Ovary (tissue), 9 donors: Measurements from ENCODE around the gene CDKN2B-AS1. TPM values are rescaled to one million over a fixed set of nuclear protein-coding genes. Genes with fewer than 3 reads are reported as not detected.

ENCODE experiments used
- DNase-seq, 5 donors: peaks; one replicate each; pipeline ENCODE4 v3.0.0-alpha.2; 2019 to 2020
- H3K27ac ChIP-seq, 2 donors: fragments of 200-600 bp; one replicate each; pipeline versions ENCODE4 v1.5.1 to v1.8.0; 2019 to 2022
- H3K27me3 ChIP-seq: fragments of 200-600 bp; one replicate; pipeline ENCODE4 v1.8.0; 2022
- H3K36me3 ChIP-seq: fragments of 200-600 bp; sonication (generic); one replicate; pipeline ENCODE4 v1.5.1; 2019
- H3K4me1 ChIP-seq: one replicate; pipeline ENCODE4 v1.8.1; 2013; ENCODE audit warnings: mild to moderate bottlenecking, moderate library complexity; ENCODE audit not compliant: insufficient read depth
- H3K4me3 ChIP-seq: fragments of 200-600 bp; sonication (generic); one replicate; pipeline ENCODE4 v1.5.1; 2017
- H3K9me3 ChIP-seq, 2 donors: fragments of 200-600 bp in 1 of 2; sonication (generic) in 1 of 2; one replicate each; pipeline versions ENCODE4 v1.5.1 to v1.8.1; 2013 to 2019; ENCODE audit warnings: mild to moderate bottlenecking in 1 of 2, moderate library complexity in 1 of 2
- CTCF ChIP-seq, 3 donors: fragments of 450-650 bp in 2 of 3; fragments of 200-600 bp in 1 of 3; IDR thresholded peaks; one replicate each; pipeline versions ENCODE4 v1.5.1 to v1.8.0; 2016 to 2022; ENCODE audit warnings: antibody characterized with exemption in 3 of 3, mild to moderate bottlenecking in 1 of 3
- EP300 ChIP-seq: sonication (generic); formaldehyde crosslinking; IDR thresholded peaks from one replicate; pipeline ENCODE4 v1.6.1; 2017; ENCODE audit warnings: antibody characterized with exemption
- POLR2A ChIP-seq: fragments of 450-650 bp; IDR thresholded peaks from one replicate; pipeline ENCODE4 v1.6.1; 2017; ENCODE audit warnings: antibody characterized with exemption, mild to moderate bottlenecking, moderate library complexity
- WGBS, 3 donors: extraction: QIAGEN DNeasy Blood & Tissue Kit in 1 of 3; methylation state at CpG; one replicate each; pipeline versions ENCODE4 v1.1.5 to v1.1.7; 2013 to 2017; 5-methylcytosine and 5-hydroxymethylcytosine counted together
- intact Hi-C, 4 donors: fragments of 100-400 bp; cut with DNase I; formaldehyde crosslinking; loops; one replicate each; pipeline versions ENCODE4 v1.11.0 to v1.15.1; 2022 to 2023
- polyA plus RNA-seq, 2 donors: library from polyadenylated mRNA; stranded (reverse); fragments of 200-250 nt in 1 of 2; fragments of 350-450 nt in 1 of 2; fragmentation: Illumina TruSeq in 1 of 2; extraction: RNeasy Lipid Tissue Mini Kit (QIAGEN cat#74804) in 1 of 2; gene quantifications; one replicate each; pipeline ENCODE4 v1.2.3, GENCODE V29; 2013 to 2014
- total RNA-seq, 7 donors: library from RNA; depleted of rRNA in 2 of 7; stranded (reverse); fragments of >200 nt in 2 of 7; fragmentation: NEBNext Ultra II Directional in 3 of 7; extraction: Animal tissue kit (Norgen Biotek cat#: 25700) in 3 of 7; gene quantifications; one replicate each; pipeline versions ENCODE4 v1.1.0 to v1.2.4, GENCODE V29; 2016 to 2023
- donor health status: DM: no; HTN: no; CAD: no; lungs with moderate emphysema.
- donor health status: DM: no; HTN: no; CAD: no.
- donor health status: Bipolar disorder and iron deficiency.
- donor health status: DM: yes; HTN: yes; CAD: no.
- donor health status: DM: no; HTN: no; CAD: no.
- donor health status: DM: yes; HTN: yes; CAD: no.

CDKN2B-AS1 gene
- total and polyA plus RNA-seq, 9 donors = 0.06 to 2.1 (median 0.58) TPM; not detected in 1

DNA sequence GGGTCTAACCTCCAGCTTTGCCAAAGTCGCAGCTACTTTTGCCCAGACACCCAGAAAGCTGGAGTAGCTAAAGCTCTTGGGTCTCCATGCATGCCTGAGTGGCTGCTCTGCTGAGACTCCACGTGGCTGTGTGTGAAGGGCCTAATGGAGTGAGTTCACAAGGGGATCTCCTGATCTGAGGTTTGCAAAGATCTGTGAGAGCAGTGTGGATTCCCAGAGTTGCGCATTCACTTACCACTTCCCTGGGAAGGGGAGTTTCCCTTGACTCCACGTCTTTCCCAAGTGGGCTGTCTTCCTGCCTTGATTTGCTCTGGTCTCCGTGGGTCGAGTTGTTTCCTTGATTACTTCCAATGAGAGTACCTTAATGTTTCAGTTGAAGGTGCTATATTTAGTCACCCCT, 32.1 kb downstream of the CDKN2B-AS1 start:
- H3K4me1 ChIP-seq = no peaks in the 10 kb centered on the region
- 56 to 64% (median 61%) methylated on average over 6 of the region's 6 CpGs for WGBS, 3 donors
- H3K27ac ChIP-seq = no peak overlapping the region
- intact Hi-C loops = no loop called here
- H3K36me3 ChIP-seq = no peaks in the 10 kb centered on the region
- H3K4me3 ChIP-seq = no peak overlapping the region
- H3K9me3 ChIP-seq = no peaks in the 10 kb centered on the region
- no peaks in the 10 kb centered on the region for H3K27me3 ChIP-seq
- TF ChIP-seq CTCF (IDR thresholded peaks at IDR 0.05) (no peak), POLR2A (no peak), EP300 (no peak)
- DNase-seq = no peak

DNA sequence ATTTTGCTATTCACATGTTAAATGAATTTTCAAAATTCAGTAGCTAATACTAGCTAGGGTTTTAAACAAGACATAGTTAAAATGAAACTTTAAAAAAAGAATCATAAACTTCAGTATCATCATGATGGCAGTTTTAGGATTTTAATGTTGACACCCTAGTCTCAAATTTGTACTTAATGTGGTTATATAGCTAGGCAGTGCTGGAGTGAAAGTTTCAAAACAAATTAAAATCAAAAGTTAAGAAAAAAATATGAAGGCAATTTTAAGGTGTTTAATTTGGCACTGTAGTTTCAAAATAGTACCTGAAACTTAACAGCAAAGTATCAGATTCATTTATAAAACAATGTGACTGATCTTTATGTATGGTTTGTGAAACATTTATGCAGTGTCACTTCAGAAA, 33.8 kb downstream of the CDKN2B-AS1 start:
- Histone ChIP-seq H3K27ac (no peak overlapping the region), H3K36me3 (no peaks in the 10 kb centered on the region), H3K27me3 (no peaks in the 10 kb centered on the region), H3K9me3 (no peaks in the 10 kb centered on the region), H3K4me1 (no peaks in the 10 kb centered on the region), H3K4me3 (no peak overlapping the region)
- intact Hi-C loops = no loop called here
- DNase-seq = no peak
- TF ChIP-seq EP300 = no peak

GRCh38 chr9:22029231-22029630, 34.6 kb downstream of the CDKN2B-AS1 start:
- intact Hi-C loops = no loop called here

GRCh38 chr9:22030101-22030598, 35.6 kb downstream of the CDKN2B-AS1 start:
- Histone ChIP-seq H3K9me3 (no peaks in the 10 kb centered on the region), H3K36me3 (no peaks in the 10 kb centered on the region), H3K4me1 (no peaks in the 10 kb centered on the region), H3K27ac (no peak overlapping the region), H3K27me3 (no peaks in the 10 kb centered on the region), H3K4me3 (no peak overlapping the region)
- intact Hi-C loops = no loop called here
- no peak for DNase-seq
- TF ChIP-seq EP300 (no peak), CTCF (IDR thresholded peaks at IDR 0.05) (no peak), POLR2A (no peak)
- WGBS, 3 donors = 44 to 47% (median 46%) methylated on average over 1 of the region's 1 CpG

More at GRCh38 chr9:22029231-22029630, 34.6 kb downstream of the CDKN2B-AS1 start:
- H3K27me3 ChIP-seq = no peaks in the 10 kb centered on the region
- H3K27ac ChIP-seq = no peak overlapping the region
- H3K36me3 ChIP-seq = no peaks in the 10 kb centered on the region
- 54 to 61% (median 60%) methylated on average over 4 of the region's 4 CpGs for WGBS, 3 donors
- H3K4me3 ChIP-seq = no peak overlapping the region
- no peak for TF ChIP-seq EP300
- no peak for TF ChIP-seq POLR2A
- no peak for TF ChIP-seq CTCF (IDR thresholded peaks at IDR 0.05)
- no peak for DNase-seq
- H3K4me1 ChIP-seq = no peaks in the 10 kb centered on the region
- no peaks in the 10 kb centered on the region for H3K9me3 ChIP-seq

DNA sequence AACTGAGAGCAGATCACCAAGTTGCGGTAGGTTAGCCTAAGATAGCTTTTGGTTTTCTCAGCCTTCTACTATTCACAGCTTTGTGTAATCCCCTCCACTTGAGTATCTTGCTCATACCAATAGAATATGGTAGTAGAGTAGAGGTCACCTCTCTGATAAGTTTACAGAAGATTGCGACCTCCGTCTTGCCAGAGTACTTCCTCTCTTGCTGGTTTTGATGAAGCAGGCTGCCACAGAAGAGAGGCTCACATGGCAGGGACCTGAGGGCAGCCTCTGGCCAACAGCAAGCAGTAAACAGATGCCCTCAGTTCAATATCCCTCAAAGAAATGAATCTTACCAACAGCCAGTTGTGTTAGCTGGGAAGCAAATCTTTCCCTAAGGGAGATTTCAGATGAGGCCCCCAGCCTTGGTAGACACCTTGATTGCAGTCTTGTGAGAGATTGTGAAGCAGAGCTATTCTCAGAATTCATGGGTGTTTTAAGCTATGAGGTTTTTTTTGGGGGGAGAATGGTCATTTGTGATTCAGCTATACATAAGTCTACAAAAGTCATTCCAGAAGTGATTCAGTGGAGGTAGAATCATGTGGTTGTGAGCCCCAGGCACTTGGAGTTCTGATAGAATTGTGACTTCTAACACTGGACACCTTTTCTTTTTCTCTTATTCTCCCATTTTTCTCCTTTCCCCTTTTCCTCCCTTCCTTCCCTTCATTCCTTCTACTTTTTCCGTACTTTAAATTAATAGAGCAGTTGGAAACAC, 37.2 kb downstream of the CDKN2B-AS1 start:
- intact Hi-C loops = no loop called here

More for the DNA sequence above, 37.2 kb downstream of the CDKN2B-AS1 start:
- TF ChIP-seq POLR2A (no peak), CTCF (IDR thresholded peaks at IDR 0.05) (no peak), EP300 (no peak)
- Histone ChIP-seq H3K27ac (no peak overlapping the region), H3K4me3 (no peak overlapping the region), H3K36me3 (no peaks in the 10 kb centered on the region), H3K9me3 (no peaks in the 10 kb centered on the region), H3K27me3 (no peaks in the 10 kb centered on the region), H3K4me1 (no peaks in the 10 kb centered on the region)
- WGBS, 3 donors = 83 to 87% (median 85%) methylated on average over 4 of the region's 4 CpGs
- DNase-seq = no peak
